Nephron progenitor cell (in vitro differentiated cells): ENCODE results near the gene CTSD.
"Not testable (repeated sequence)": the region's sequence is repeated elsewhere in the genome, so short reads cannot be mapped to it uniquely, and the experiment has no call there.

Experiments used
- DNase-seq: peaks from one replicate; pipeline ENCODE4 v3.0.0; 2021
- H3K27ac Mint-ChIP-seq: 2 replicates; pipeline ENCODE4 v1.8.0; 2021; ENCODE audit warnings: mild to moderate bottlenecking, moderate library complexity, mixed read lengths
- H3K27me3 Mint-ChIP-seq: 2 replicates; pipeline ENCODE4 v1.8.0; 2021; ENCODE audit warnings: mild to moderate bottlenecking, low read depth, mixed read lengths; ENCODE audit not compliant: poor library complexity
- H3K36me3 Mint-ChIP-seq: 2 replicates; pipeline ENCODE4 v1.8.0; 2021; ENCODE audit warnings: low read depth, mixed read lengths
- H3K4me1 Mint-ChIP-seq: 2 replicates; pipeline ENCODE4 v1.8.0; 2021; ENCODE audit warnings: mixed read lengths
- H3K4me3 Mint-ChIP-seq: 2 replicates; pipeline ENCODE4 v1.8.0; 2021; ENCODE audit warnings: mild to moderate bottlenecking, moderate library complexity, mixed read lengths
- H3K9me3 Mint-ChIP-seq: 2 replicates; pipeline ENCODE4 v1.8.0; 2021; ENCODE audit warnings: mild to moderate bottlenecking, moderate library complexity, mixed read lengths
- TF ChIP-seq, protein P1 (sequence below): fragments of 200-600 bp; sonication (generic); IDR thresholded peaks from 2 replicates; pipeline ENCODE4 v1.5.0; 2021; ENCODE audit warnings: antibody characterized with exemption

CTSD gene

DNA sequence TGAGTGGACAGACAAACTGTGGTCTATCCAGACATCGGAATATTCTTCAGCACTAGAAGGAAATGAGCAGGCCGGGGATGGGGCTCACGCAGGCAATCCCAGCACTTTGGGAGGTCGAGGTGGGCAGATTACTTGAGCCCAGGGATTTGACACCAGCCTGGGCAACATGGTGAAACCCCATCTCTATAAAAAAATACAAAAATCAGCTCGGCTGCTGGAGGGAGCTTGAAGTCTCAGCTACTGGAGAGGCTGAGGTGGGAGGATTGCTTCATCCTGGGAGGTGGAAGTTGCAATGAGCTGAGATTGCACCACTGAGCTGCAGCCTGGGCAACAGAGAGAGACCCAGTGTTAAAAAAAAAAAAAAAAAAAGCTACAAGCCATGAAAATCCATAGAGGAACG is 8.0 kb upstream of the CTSD start:
- peaks cover 15% of the 10 kb centered on the region for H3K9me3 Mint-ChIP-seq
- TF ChIP-seq, protein P1, sequence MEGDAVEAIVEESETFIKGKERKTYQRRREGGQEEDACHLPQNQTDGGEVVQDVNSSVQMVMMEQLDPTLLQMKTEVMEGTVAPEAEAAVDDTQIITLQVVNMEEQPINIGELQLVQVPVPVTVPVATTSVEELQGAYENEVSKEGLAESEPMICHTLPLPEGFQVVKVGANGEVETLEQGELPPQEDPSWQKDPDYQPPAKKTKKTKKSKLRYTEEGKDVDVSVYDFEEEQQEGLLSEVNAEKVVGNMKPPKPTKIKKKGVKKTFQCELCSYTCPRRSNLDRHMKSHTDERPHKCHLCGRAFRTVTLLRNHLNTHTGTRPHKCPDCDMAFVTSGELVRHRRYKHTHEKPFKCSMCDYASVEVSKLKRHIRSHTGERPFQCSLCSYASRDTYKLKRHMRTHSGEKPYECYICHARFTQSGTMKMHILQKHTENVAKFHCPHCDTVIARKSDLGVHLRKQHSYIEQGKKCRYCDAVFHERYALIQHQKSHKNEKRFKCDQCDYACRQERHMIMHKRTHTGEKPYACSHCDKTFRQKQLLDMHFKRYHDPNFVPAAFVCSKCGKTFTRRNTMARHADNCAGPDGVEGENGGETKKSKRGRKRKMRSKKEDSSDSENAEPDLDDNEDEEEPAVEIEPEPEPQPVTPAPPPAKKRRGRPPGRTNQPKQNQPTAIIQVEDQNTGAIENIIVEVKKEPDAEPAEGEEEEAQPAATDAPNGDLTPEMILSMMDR, result no peak
- H3K4me1 Mint-ChIP-seq, result peaks cover 30% of the 10 kb centered on the region
- DNase-seq, result no peak
- peak overlapping the region; percentile 32 for H3K4me3 Mint-ChIP-seq
- no peaks in the 10 kb centered on the region for H3K36me3 Mint-ChIP-seq
- no peak overlapping the region for H3K27ac Mint-ChIP-seq
- H3K27me3 Mint-ChIP-seq, result peaks cover 15% of the 10 kb centered on the region

DNA sequence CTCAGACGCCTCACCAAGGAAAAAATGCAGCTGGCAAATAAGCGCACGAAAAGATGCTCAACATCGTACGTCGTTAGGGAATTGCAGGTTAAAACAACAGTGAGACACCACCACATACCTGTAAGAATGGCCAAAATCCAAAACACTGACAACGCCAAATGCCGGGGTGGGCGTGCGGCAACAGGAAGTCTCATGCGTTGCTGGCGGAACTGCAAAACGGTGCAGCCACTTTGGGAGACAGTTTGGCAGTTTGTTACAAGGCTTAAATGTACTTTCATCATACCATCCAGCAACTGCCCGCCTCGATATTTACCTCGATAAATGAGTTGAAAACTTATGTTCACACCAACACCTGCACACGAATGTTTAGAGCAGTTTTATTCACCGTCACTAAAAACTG is 7.5 kb upstream of the CTSD start:
- Mint-ChIP-seq H3K9me3 (peaks cover 13% of the 10 kb centered on the region), H3K4me3 (no peak overlapping the region), H3K4me1 (peaks cover 30% of the 10 kb centered on the region), H3K27me3 (peaks cover 15% of the 10 kb centered on the region), H3K27ac (no peak overlapping the region), H3K36me3 (no peaks in the 10 kb centered on the region)
- DNase-seq, result no peak
- TF ChIP-seq, protein P1, result no peak

- peaks cover 15% of the 10 kb centered on the region for H3K27me3 Mint-ChIP-seq
- peaks cover 30% of the 10 kb centered on the region for H3K4me1 Mint-ChIP-seq
- H3K27ac Mint-ChIP-seq, result no peak overlapping the region
- no peaks in the 10 kb centered on the region for H3K36me3 Mint-ChIP-seq
- no peak overlapping the region for H3K4me3 Mint-ChIP-seq
- TF ChIP-seq, protein P1, result no peak
- peaks cover 13% of the 10 kb centered on the region for H3K9me3 Mint-ChIP-seq
- DNase-seq, result no peak
Measured at GRCh38 chr11:1770528-1770927, 6.8 kb upstream of the CTSD start.

- Mint-ChIP-seq H3K36me3 (no peaks in the 10 kb centered on the region), H3K27ac (no peak overlapping the region), H3K4me3 (no peak overlapping the region), H3K4me1 (peaks cover 30% of the 10 kb centered on the region), H3K9me3 (peaks cover 12% of the 10 kb centered on the region), H3K27me3 (peaks cover 15% of the 10 kb centered on the region)
- TF ChIP-seq, protein P1, result no peak
- no peak for DNase-seq
Measured at GRCh38 chr11:1770061-1770460, 6.3 kb upstream of the CTSD start.

DNA sequence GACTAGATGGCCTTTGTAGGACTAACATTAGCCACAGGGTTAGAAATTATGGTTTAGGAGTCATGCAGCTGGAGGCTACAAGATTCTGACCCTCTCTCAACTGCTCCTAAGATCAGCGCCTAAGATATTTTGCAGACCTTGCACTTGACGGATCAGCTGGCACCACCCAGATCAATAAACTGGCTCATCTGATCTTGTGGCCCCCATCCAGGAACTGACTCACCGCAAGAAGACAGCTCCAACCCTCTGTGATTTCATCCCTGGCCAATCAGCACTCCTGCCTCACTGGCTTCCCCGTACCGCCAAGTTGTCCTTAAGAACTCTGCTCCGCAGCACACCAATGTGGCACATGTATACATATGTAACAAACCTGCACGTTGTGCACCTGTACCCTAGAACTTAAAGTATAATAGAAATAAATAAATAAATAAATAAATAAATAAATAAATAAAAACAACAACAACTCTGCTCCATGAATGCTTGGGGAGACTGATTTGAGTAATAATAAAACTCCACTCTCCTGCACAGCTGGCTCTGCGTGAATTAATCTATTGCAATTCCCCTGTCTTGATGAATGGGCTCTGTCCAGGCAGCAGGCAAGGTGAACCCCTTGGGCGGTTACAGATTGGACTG is 5.7 kb upstream of the CTSD start:
- H3K9me3 Mint-ChIP-seq, H3K4me3 Mint-ChIP-seq, DNase-seq, H3K27ac Mint-ChIP-seq, H3K36me3 Mint-ChIP-seq: not testable (repeated sequence)
- Mint-ChIP-seq H3K27me3 (peaks cover 10% of the 10 kb centered on the region), H3K4me1 (peaks cover 31% of the 10 kb centered on the region)

- H3K4me1 Mint-ChIP-seq, result peaks cover 26% of the 10 kb centered on the region
- no peak overlapping the region for H3K4me3 Mint-ChIP-seq
- TF ChIP-seq, protein P1, result no peak
- no peaks in the 10 kb centered on the region for H3K36me3 Mint-ChIP-seq
- H3K27ac Mint-ChIP-seq, result no peak overlapping the region
- H3K9me3 Mint-ChIP-seq, result no peaks in the 10 kb centered on the region
- H3K27me3 Mint-ChIP-seq, result peaks cover 7% of the 10 kb centered on the region
- DNase-seq, result no peak
Measured at GRCh38 chr11:1768141-1768469, 4.4 kb upstream of the CTSD start.
